HCT116 (cell line): Measurements from ENCODE around the gene WDR37. TPM values are rescaled to one million over a fixed set of nuclear protein-coding genes. Genes with fewer than 3 reads are reported as not detected.
"Not testable (repeated sequence)": the region's sequence is repeated elsewhere in the genome, so short reads cannot be mapped to it uniquely, and the experiment has no call there.

ENCODE experiments used
- ATAC-seq: fragments of 200-7000 bp; cut with Tn5 transposase; 2 replicates; pipeline ENCODE4 v1.9.1; 2020; ENCODE audit warnings: mild to moderate bottlenecking, moderate library complexity
- BruUV-seq: library from RNA; stranded (reverse); fragments of 400-500 nt; replicated peaks from 2 replicates; lab custom pipeline; 2021; lab: Mats Ljungman, UMichigan
- CTCF ChIA-PET: fragments of 300-600 bp; sonication (Branson Sonifier 250); formaldehyde crosslinking; loops from one replicate; lab custom pipeline; 2021; ENCODE audit warnings: antibody characterized with exemption; lab: Charles Lee
- POLR2A ChIA-PET: fragments of 300-600, 350-600 bp; sonication (Branson Sonifier 250); formaldehyde crosslinking; loops from one replicate; lab custom pipeline; 2021; ENCODE audit warnings: antibody characterized with exemption; lab: Charles Lee
- RAD21 ChIA-PET, 2 experiments: fragments of 300-600 bp; sonication (Branson Sonifier 250); formaldehyde crosslinking; loops; one replicate each; lab custom pipeline; 2023; ENCODE audit warnings: low total read pairs in 2 of 2; ENCODE audit not compliant: uncharacterized antibody in 2 of 2, unreplicated experiment in 2 of 2, low non-redundant PET in 1 of 2; lab: Charles Lee
- DNase-seq: peaks from one replicate; pipeline ENCODE4 v3.0.0-alpha.2; 2010; ENCODE audit warnings: low read depth, low spot score
- H2AFZ ChIP-seq: fragments of 200-600 bp; shearing (Covaris generic), sonication (generic); 2 replicates; pipeline ENCODE4 v1.6.1; 2017; ENCODE audit warnings: low read depth, mixed run types, mixed read lengths, antibody characterized with exemption, low read length; ENCODE audit not compliant: poor library complexity, severe bottlenecking
- H3K27ac ChIP-seq: 2 replicates; pipeline ENCODE4 v1.5.1; 2012; ENCODE audit warnings: low read depth, low read length
- H3K27me3 ChIP-seq: fragments of 200-600 bp; sonication (generic); 2 replicates; pipeline ENCODE4 v1.6.1; 2016; ENCODE audit warnings: mixed run types, low read length, mixed read lengths; ENCODE audit not compliant: insufficient read depth
- H3K36me3 ChIP-seq, 2 experiments: fragments of 200-500 bp in 1 of 2; fragments of 200-600 bp in 1 of 2; sonication (Bioruptor generic) in 1 of 2; sonication (generic) in 1 of 2; 2 replicates each; pipeline versions ENCODE4 v1.5.1 to v1.6.1; 2014 to 2016; ENCODE audit warnings: low read length in 2 of 2, inconsistent platforms in 1 of 2, mixed read lengths in 1 of 2, mixed run types in 1 of 2; ENCODE audit not compliant: insufficient read depth in 2 of 2, control insufficient read depth in 1 of 2
- H3K4me1 ChIP-seq, 2 experiments: fragments of 200-600 bp in 1 of 2; sonication (generic) in 1 of 2; 2 replicates each; pipeline versions ENCODE4 v1.5.1 to v1.6.1; 2012 to 2017; ENCODE audit warnings: low read length in 2 of 2, inconsistent platforms in 1 of 2, mild to moderate bottlenecking in 1 of 2, mixed read lengths in 1 of 2, mixed run types in 1 of 2, moderate library complexity in 1 of 2; ENCODE audit not compliant: insufficient read depth in 2 of 2, control insufficient read depth in 1 of 2
- H3K4me2 ChIP-seq: fragments of 200-600 bp; sonication (generic); 2 replicates; pipeline ENCODE4 v1.6.1; 2017; ENCODE audit warnings: mixed run types, low read length, mixed read lengths
- H3K4me3 ChIP-seq, 2 experiments: fragments of 200-600 bp in 1 of 2; sonication (generic) in 1 of 2; replicated peaks in 1 of 2; 2 replicates each; pipeline ENCODE4 v1.5.1; 2011 to 2016; ENCODE audit warnings: low read length in 2 of 2, control low read depth in 1 of 2, low read depth in 1 of 2, mild to moderate bottlenecking in 1 of 2, mixed read lengths in 1 of 2, mixed run types in 1 of 2
- H3K79me2 ChIP-seq: fragments of 200-600 bp; sonication (generic); 2 replicates; pipeline ENCODE4 v1.6.1; 2017; ENCODE audit warnings: mild to moderate bottlenecking, mixed run types, low read length, moderate library complexity, mixed read lengths; ENCODE audit not compliant: insufficient read depth
- H3K9ac ChIP-seq: fragments of 200-600 bp; sonication (generic); 2 replicates; pipeline ENCODE4 v1.6.1; 2016; ENCODE audit warnings: low read length, mixed read lengths
- H3K9me2 ChIP-seq: fragments of 200-600 bp; sonication (generic), shearing (Covaris generic); 2 replicates; pipeline ENCODE4 v1.6.1; 2017; ENCODE audit warnings: mixed run types, mild to moderate bottlenecking, moderate library complexity; ENCODE audit not compliant: insufficient read depth
- H3K9me3 ChIP-seq, 2 experiments: fragments of 200-500 bp in 1 of 2; fragments of 200-600 bp in 1 of 2; sonication (Bioruptor generic) in 1 of 2; sonication (generic) in 1 of 2; 2 replicates each; pipeline ENCODE4 v1.6.1; 2014 to 2017; ENCODE audit warnings: low read length in 2 of 2, mixed read lengths in 2 of 2, inconsistent platforms in 1 of 2, low read depth in 1 of 2, mild to moderate bottlenecking in 1 of 2, mixed run types in 1 of 2, moderate library complexity in 1 of 2; ENCODE audit not compliant: control insufficient read depth in 1 of 2, insufficient read depth in 1 of 2
- H4K20me1 ChIP-seq: fragments of 200-600 bp; sonication (generic), shearing (Covaris generic); 2 replicates; pipeline ENCODE4 v1.6.1; 2017; ENCODE audit warnings: mixed run types, mild to moderate bottlenecking, moderate library complexity; ENCODE audit not compliant: insufficient read depth
- CEBPB ChIP-seq: IDR thresholded peaks from 2 replicates; pipeline ENCODE4 v1.6.1; 2012; ENCODE audit warnings: low read depth
- EGR1 ChIP-seq: IDR thresholded peaks from 2 replicates; pipeline ENCODE4 v1.6.1; 2012; ENCODE audit warnings: low read depth
- EZH2 ChIP-seq: fragments of 200-600 bp; sonication (generic); IDR thresholded peaks from 2 replicates; pipeline ENCODE4 v1.6.1; 2017; ENCODE audit warnings: antibody characterized with exemption, mixed run types
- FOSL1 ChIP-seq: IDR thresholded peaks from 2 replicates; pipeline ENCODE4 v1.6.1; 2012; ENCODE audit warnings: low read depth
- RAD21 ChIP-seq: IDR thresholded peaks from 2 replicates; pipeline ENCODE4 v1.6.1; 2012; ENCODE audit warnings: low read depth, mild to moderate bottlenecking
- SIN3A ChIP-seq: IDR thresholded peaks from 2 replicates; pipeline ENCODE4 v1.6.1; 2012; ENCODE audit warnings: low read depth
- SRF ChIP-seq: IDR thresholded peaks from 2 replicates; pipeline ENCODE4 v1.6.1; 2012; ENCODE audit warnings: low read depth
- TCF7L2 ChIP-seq: IDR thresholded peaks from 2 replicates; pipeline ENCODE4 v1.7.0; 2011; ENCODE audit warnings: borderline replicate concordance, inconsistent platforms; ENCODE audit not compliant: insufficient read depth, insufficient read length; ENCODE audit errors: extremely low read depth
- YY1 ChIP-seq: IDR thresholded peaks from 2 replicates; pipeline ENCODE4 v1.6.1; 2011; ENCODE audit warnings: low read length, low read depth, moderate library complexity, mild to moderate bottlenecking; ENCODE audit not compliant: insufficient replicate concordance; ENCODE audit errors: extremely low read depth
- ZFX ChIP-seq: fragments of 450-650 bp; IDR thresholded peaks from 2 replicates; pipeline ENCODE4 v1.6.1; 2017
- intact Hi-C: fragments of 100-400 bp; cut with micrococcal nuclease; formaldehyde crosslinking; loops from 2 replicates; pipeline ENCODE4 v1.10.0; 2022
- total RNA-seq: library from RNA; stranded (reverse); gene quantifications from one replicate; pipeline ENCODE4 v1.2.1, GENCODE V29; 2021; ENCODE audit not compliant: unreplicated experiment
- TF ChIP-seq, protein P1 (sequence below): IDR thresholded peaks from 2 replicates; pipeline ENCODE4 v1.6.1; 2012
- TF ChIP-seq, protein P2 (sequence below): IDR thresholded peaks from 2 replicates; pipeline ENCODE4 v1.6.1; 2012

The WDR37 gene
- total RNA-seq, 1 experiment from 2014 or later: 9.1 TPM

- no peaks in the 10 kb centered on the region for H4K20me1 ChIP-seq
- H3K9me2 ChIP-seq: no peaks in the 10 kb centered on the region
- CTCF ChIA-PET: no interaction called here
- H3K4me1 ChIP-seq: 0 out of 4 replicates have a peak, but pooled peaks cover 0 to 3% of the 10 kb centered on the region in 2 experiments
- no peaks in the 10 kb centered on the region for H3K27me3 ChIP-seq
- H3K4me3 ChIP-seq: no peak overlapping the region
- no TSS peak for BruUV-seq
- no peak overlapping the region for H3K4me2 ChIP-seq
- intact Hi-C loops: no loop called here
- H3K9ac ChIP-seq: no peak overlapping the region
- H3K27ac ChIP-seq: no peak overlapping the region
- no peak for ATAC-seq
- H3K9me3 ChIP-seq: no peaks in the 10 kb centered on the region
- POLR2A ChIA-PET: no interaction called here
- RAD21 ChIA-PET: no interaction called here
- no peak for DNase-seq
- H3K79me2 ChIP-seq: no peaks in the 10 kb centered on the region
- TF ChIP-seq ZFX (no peak), RAD21 (no peak), EZH2 (no peak), FOSL1 (no peak), EGR1 (no peak), SIN3A (no peak), TCF7L2 (no peak), YY1 (no peak), CEBPB (no peak), SRF (no peak)
- TF ChIP-seq, protein P1, sequence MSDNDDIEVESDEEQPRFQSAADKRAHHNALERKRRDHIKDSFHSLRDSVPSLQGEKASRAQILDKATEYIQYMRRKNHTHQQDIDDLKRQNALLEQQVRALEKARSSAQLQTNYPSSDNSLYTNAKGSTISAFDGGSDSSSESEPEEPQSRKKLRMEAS: no peak
- TF ChIP-seq, protein P2, sequence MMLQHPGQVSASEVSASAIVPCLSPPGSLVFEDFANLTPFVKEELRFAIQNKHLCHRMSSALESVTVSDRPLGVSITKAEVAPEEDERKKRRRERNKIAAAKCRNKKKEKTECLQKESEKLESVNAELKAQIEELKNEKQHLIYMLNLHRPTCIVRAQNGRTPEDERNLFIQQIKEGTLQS: no peak
- H2AFZ ChIP-seq: no peak overlapping the region
- peaks cover 14 to 17% of the 10 kb centered on the region in 2 experiments for H3K36me3 ChIP-seq
Observed at GRCh38 chr10:1037098-1037497, 19.1 kb upstream of the WDR37 start.

DNA sequence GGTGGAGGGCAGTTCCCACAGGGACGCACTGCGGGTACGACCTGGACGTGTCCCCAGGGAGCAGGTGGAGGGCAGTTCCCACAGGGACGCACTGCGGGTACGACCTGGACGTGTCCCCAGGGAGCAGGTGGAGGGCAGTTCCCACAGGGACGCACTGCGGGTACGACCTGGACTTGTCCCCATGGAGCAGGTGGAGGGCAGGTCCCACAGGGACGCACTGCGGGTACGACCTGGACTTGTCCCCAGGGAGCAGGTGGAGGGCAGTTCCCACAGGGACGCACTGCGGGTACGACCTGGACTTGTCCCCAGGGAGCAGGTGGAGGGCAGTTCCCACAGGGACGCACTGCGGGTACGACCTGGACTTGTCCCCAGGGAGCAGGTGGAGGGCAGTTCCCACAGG lies 17.4 kb upstream of the WDR37 start:
- RAD21 ChIA-PET, H3K79me2 ChIP-seq, H3K27ac ChIP-seq, ATAC-seq, H3K9ac ChIP-seq, H4K20me1 ChIP-seq, H3K4me1 ChIP-seq, POLR2A ChIA-PET, H2AFZ ChIP-seq, intact Hi-C loops, H3K4me3 ChIP-seq, DNase-seq, H3K4me2 ChIP-seq, H3K27me3 ChIP-seq, H3K9me3 ChIP-seq, CTCF ChIA-PET, H3K9me2 ChIP-seq, BruUV-seq: not testable (repeated sequence)
- peaks cover 18 to 26% of the 10 kb centered on the region in 2 experiments for H3K36me3 ChIP-seq
